MM.1S (cell line): ENCODE data around the gene ARHGEF1.

Source experiments
- CTCF ChIP-seq: fragments of 300-600 bp; sonication (generic); IDR thresholded peaks from 2 replicates; pipeline ENCODE4 v1.5.1; 2016; ENCODE audit warnings: antibody characterized with exemption, low read length, mixed read lengths
- EZH2 ChIP-seq: fragments of 300-600 bp; sonication (generic); optimal IDR thresholded peaks from 2 replicates; pipeline ENCODE3; 2017; ENCODE audit warnings: low read depth, mild to moderate bottlenecking, antibody characterized with exemption, low read length, mixed read lengths
- EZH2phosphoT487 ChIP-seq: fragments of 300-600 bp; sonication (generic); IDR thresholded peaks from 2 replicates; pipeline ENCODE4 v1.6.1; 2018; ENCODE audit warnings: antibody characterized with exemption, low read length

GRCh38 chr19:41872384-41872774 is 10.6 kb upstream of the ARHGEF1 start:
- TF ChIP-seq CTCF (no peak), EZH2 (no peak), EZH2phosphoT487 (no peak)
